ENCODE measurements around the gene SDHAF2. TPM values are rescaled to one million over a fixed set of nuclear protein-coding genes. Genes with fewer than 3 reads are reported as not detected.

The SDHAF2 gene
- total and polyA plus RNA-seq, 4 donors = 25.5 to 46.9 (median 30.2) TPM

GRCh38 chr11:61406067-61406466, 23.9 kb upstream of the SDHAF2 start:
- Histone ChIP-seq H3K4me1 (ENCODE audit: control insufficient read depth in 4 of 4, insufficient read depth in 4 of 4, low read length in 3 of 4) (no peaks in the 10 kb centered on the region), H3K27me3 (ENCODE audit: control insufficient read depth in 4 of 4, insufficient read depth in 4 of 4, low read length in 3 of 4) (no peaks in the 10 kb centered on the region), H3K27ac (ENCODE audit: low read depth in 1 of 2, low read length in 2 of 2) (no peak overlapping the region), H3K9me3 (ENCODE audit: control insufficient read depth in 4 of 4, low read length in 3 of 4) (no peaks in the 10 kb centered on the region), H3K36me3 (ENCODE audit: control insufficient read depth in 4 of 4, insufficient read depth in 3 of 4, low read depth in 1 of 4, low read length in 3 of 4) (peaks cover 14 to 79% (median 66%) of the 10 kb centered on the region in 4 donors), H3K9ac (ENCODE audit: low read depth in 1 of 2, low read length in 2 of 2) (no peak overlapping the region), H3K4me3 (ENCODE audit: low read depth in 1 of 3, low read length in 3 of 3) (no peak overlapping the region)
- no peak for DNase-seq (ENCODE audit: low spot score)
- WGBS = 94% methylated on average over 2 of the region's 2 CpGs
- no peak for TF ChIP-seq JUND (IDR thresholded peaks at IDR 0.05)
- no peak for TF ChIP-seq YY1 (IDR thresholded peaks at IDR 0.05)
- no peak for TF ChIP-seq ZBTB33 (IDR thresholded peaks at IDR 0.05)
- TF ChIP-seq NR2F2 (IDR thresholded peaks at IDR 0.05) = no peak
- no peak for TF ChIP-seq CTCF (IDR thresholded peaks at IDR 0.05; ENCODE audit: low read depth, low read length, missing input control)
- TF ChIP-seq EGR1 (IDR thresholded peaks at IDR 0.05; ENCODE audit: low read depth in 2 of 2) = no peak
- TF ChIP-seq RAD21 (IDR thresholded peaks at IDR 0.05) = no peak
- no peak for TF ChIP-seq REST (IDR thresholded peaks at IDR 0.05)
- TF ChIP-seq FOXA1 (IDR thresholded peaks at IDR 0.05) = no peak
- TF ChIP-seq FOXA2 (IDR thresholded peaks at IDR 0.05) = no peak
- no peak for TF ChIP-seq SP1 (IDR thresholded peaks at IDR 0.05)
- no peak for TF ChIP-seq HNF4A (conservative IDR thresholded peaks at IDR 0.05)
- no peak for TF ChIP-seq GABPA (IDR thresholded peaks at IDR 0.05 in 1 of 2, conservative IDR thresholded peaks at IDR 0.05 in 1 of 2)
- no peak for TF ChIP-seq MAX (IDR thresholded peaks at IDR 0.05)
- TF ChIP-seq HNF4G (IDR thresholded peaks at IDR 0.05) = no peak

- no peak overlapping the region for H3K27ac ChIP-seq (ENCODE audit: low read depth in 1 of 2, low read length in 2 of 2)
- H3K4me3 ChIP-seq (ENCODE audit: low read depth in 1 of 3, low read length in 3 of 3) = no peak overlapping the region
- no peaks in the 10 kb centered on the region for H3K27me3 ChIP-seq (ENCODE audit: control insufficient read depth in 4 of 4, insufficient read depth in 4 of 4, low read length in 3 of 4)
- H3K9ac ChIP-seq (ENCODE audit: low read depth in 1 of 2, low read length in 2 of 2) = no peak overlapping the region
- 95% methylated on average over 5 of the region's 5 CpGs for WGBS
- H3K9me3 ChIP-seq (ENCODE audit: control insufficient read depth in 4 of 4, low read length in 3 of 4) = no peaks in the 10 kb centered on the region
- TF ChIP-seq YY1 (IDR thresholded peaks at IDR 0.05) (no peak), HNF4G (IDR thresholded peaks at IDR 0.05) (no peak), RAD21 (IDR thresholded peaks at IDR 0.05) (no peak), ATF3 (IDR thresholded peaks at IDR 0.05) (no peak), MAX (IDR thresholded peaks at IDR 0.05) (no peak), FOXA1 (IDR thresholded peaks at IDR 0.05) (no peak), CTCF (IDR thresholded peaks at IDR 0.05; ENCODE audit: low read depth, low read length, missing input control) (no peak), SP1 (IDR thresholded peaks at IDR 0.05) (no peak)
- no peak for DNase-seq (ENCODE audit: low spot score)
- peaks cover 21 to 87% (median 71%) of the 10 kb centered on the region in 4 donors for H3K36me3 ChIP-seq (ENCODE audit: control insufficient read depth in 4 of 4, insufficient read depth in 3 of 4, low read depth in 1 of 4, low read length in 3 of 4)
- no peaks in the 10 kb centered on the region for H3K4me1 ChIP-seq (ENCODE audit: control insufficient read depth in 4 of 4, insufficient read depth in 4 of 4, low read length in 3 of 4)
Measured at GRCh38 chr11:61406991-61407728, 22.8 kb upstream of the SDHAF2 start.
